ENCODE results near the gene ACOX1. TPM values are rescaled to one million over a fixed set of nuclear protein-coding genes. Genes with fewer than 3 reads are reported as not detected.

ACOX1 gene
- total and polyA plus RNA-seq, 2 of the 13 experiments (the other 11 are each of a cell fraction or from before 2014, with no cell fraction given), result 86.4 to 120 TPM

DNA sequence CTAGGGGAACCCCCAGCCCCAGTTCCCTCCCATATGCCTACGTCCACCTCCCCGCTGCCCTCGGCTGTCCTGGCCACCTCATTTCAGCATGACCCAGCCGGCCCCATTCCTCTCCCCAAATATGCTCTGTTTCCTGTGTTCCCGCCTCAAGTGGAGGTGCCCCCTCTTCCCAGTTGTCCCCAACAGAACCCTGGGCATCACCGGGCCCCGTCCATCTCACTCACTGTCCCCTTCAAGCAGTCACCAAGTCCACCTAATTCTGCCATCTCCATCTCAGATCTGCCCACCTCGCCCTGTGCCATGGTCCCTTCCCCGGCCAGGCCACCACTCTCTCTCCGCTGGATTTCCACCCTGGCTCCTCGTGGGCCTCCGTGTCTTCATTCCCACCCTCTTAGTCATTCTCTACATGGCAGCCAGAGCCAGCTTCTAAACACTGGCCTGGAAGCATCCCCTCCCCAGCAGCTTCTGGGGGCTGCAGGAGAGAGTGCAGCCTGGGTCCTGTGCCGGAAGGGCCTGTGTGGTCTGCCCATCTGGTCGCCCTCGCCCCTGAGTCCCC is 34.5 kb upstream of the ACOX1 start:
- ChIA-PET POLR2A (interaction anchor here (0.9 to 2.0 kb wide), 9 partner anchors 10 to 108 kb away, joined by 3 to 9 read pairs (median 5); partner anchors contain the start of genes ACOX1, CDK3, FBF1 and MRPL38), CTCF (ENCODE audit: low intra/inter-chr PET ratio, low total read pairs) (interaction anchor here (1.1 to 1.9 kb wide), 3 partner anchors 44 to 266 kb away, joined by 4 to 7 read pairs (median 6); no protein-coding TSS in a partner anchor)
- H3K27ac ChIP-seq (ENCODE audit: extremely low read length, insufficient read depth, low read length), result no peak overlapping the region

More for the DNA sequence above, 34.5 kb upstream of the ACOX1 start:
- Histone ChIP-seq H4K20me1 (ENCODE audit: insufficient read depth, low read length) (no peaks in the 10 kb centered on the region), H2AFZ (ENCODE audit: low read length) (no peak overlapping the region), H3K9me3 (ENCODE audit: low read length) (no peaks in the 10 kb centered on the region), H3K9ac (ENCODE audit: insufficient read depth, low read depth, low read length) (no peak overlapping the region), H3K4me2 (ENCODE audit: low read depth, low read length) (no peak overlapping the region), H3K4me3 (replicated peaks in 1 of 3; ENCODE audit: insufficient read depth in 1 of 3, low read depth in 2 of 3, low read length in 3 of 3) (no peak overlapping the region), H3K36me3 (replicated peaks in 1 of 2; ENCODE audit: control insufficient read depth in 1 of 2, insufficient read depth in 2 of 2, low read length in 2 of 2) (peaks cover 0 to 4% of the 10 kb centered on the region in 2 experiments; a peak in 2 of 5 replicates), H3K4me1 (ENCODE audit: insufficient read depth, low read length) (peaks cover 5% of the 10 kb centered on the region; the same call in 1 of the 2 replicates), H3K27me3 (ENCODE audit: control insufficient read depth in 1 of 2, insufficient read depth in 2 of 2, low read length in 2 of 2) (no peaks in the 10 kb centered on the region), H3K79me2 (ENCODE audit: insufficient read depth, low read length) (no peaks in the 10 kb centered on the region)
- DNase-seq (ENCODE audit: low spot score) (no peak), ATAC-seq (no peak), FAIRE-seq (no peak)
- intact Hi-C loops (cut with micrococcal nuclease; ENCODE audit: unreplicated experiment), result no loop called here
- no TSS peak for BruUV-seq (replicated peaks)
- WGBS (ENCODE audit: low lambda C conversion rate), result 90% methylated on average over 15 of the region's 15 CpGs
- in situ Hi-C loops (cut with HindIII; ENCODE audit: extremely low pct_ligation_motif_present, low pct_unique_long_range_greater_than_20kb), result no loop called here
- TF ChIP-seq, protein P1, sequence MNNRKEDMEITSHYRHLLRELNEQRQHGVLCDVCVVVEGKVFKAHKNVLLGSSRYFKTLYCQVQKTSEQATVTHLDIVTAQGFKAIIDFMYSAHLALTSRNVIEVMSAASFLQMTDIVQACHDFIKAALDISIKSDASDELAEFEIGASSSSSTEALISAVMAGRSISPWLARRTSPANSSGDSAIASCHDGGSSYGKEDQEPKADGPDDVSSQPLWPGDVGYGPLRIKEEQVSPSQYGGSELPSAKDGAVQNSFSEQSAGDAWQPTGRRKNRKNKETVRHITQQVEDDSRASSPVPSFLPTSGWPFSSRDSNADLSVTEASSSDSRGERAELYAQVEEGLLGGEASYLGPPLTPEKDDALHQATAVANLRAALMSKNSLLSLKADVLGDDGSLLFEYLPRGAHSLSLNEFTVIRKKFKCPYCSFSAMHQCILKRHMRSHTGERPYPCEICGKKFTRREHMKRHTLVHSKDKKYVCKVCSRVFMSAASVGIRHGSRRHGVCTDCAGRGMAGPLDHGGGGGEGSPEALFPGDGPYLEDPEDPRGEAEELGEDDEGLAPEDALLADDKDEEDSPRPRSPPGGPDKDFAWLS (CRISPR knock-in tag; IDR thresholded peaks at IDR 0.05; ENCODE audit: borderline replicate concordance), result no peak
- 0 out of 2 replicates have a peak, but pooled peaks have one; percentile 22 for TF ChIP-seq ZNF737 (CRISPR knock-in tag; IDR thresholded peaks at IDR 0.05; ENCODE audit: borderline replicate concordance)
- TF ChIP-seq ZNF501 (CRISPR knock-in tag; IDR thresholded peaks at IDR 0.05), result no peak
- TF ChIP-seq SOX6 (IDR thresholded peaks at IDR 0.05), result no peak
- TF ChIP-seq SOX6 (CRISPR knock-in tag; IDR thresholded peaks at IDR 0.05), result no peak
- no peak for TF ChIP-seq NKX3-1 (CRISPR knock-in tag; IDR thresholded peaks at IDR 0.05)
- TF ChIP-seq, protein P2, sequence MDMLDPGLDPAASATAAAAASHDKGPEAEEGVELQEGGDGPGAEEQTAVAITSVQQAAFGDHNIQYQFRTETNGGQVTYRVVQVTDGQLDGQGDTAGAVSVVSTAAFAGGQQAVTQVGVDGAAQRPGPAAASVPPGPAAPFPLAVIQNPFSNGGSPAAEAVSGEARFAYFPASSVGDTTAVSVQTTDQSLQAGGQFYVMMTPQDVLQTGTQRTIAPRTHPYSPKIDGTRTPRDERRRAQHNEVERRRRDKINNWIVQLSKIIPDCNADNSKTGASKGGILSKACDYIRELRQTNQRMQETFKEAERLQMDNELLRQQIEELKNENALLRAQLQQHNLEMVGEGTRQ (IDR thresholded peaks at IDR 0.05; ENCODE audit: low read depth, low read length), result no peak
- TF ChIP-seq, protein P2 (CRISPR knock-in tag; IDR thresholded peaks at IDR 0.05; ENCODE audit: borderline replicate concordance), result 0 out of 2 replicates have a peak, but pooled peaks have one; percentile 11
- no peak for TF ChIP-seq ADNP (CRISPR knock-in tag; IDR thresholded peaks at IDR 0.05)
- TF ChIP-seq, protein P3, sequence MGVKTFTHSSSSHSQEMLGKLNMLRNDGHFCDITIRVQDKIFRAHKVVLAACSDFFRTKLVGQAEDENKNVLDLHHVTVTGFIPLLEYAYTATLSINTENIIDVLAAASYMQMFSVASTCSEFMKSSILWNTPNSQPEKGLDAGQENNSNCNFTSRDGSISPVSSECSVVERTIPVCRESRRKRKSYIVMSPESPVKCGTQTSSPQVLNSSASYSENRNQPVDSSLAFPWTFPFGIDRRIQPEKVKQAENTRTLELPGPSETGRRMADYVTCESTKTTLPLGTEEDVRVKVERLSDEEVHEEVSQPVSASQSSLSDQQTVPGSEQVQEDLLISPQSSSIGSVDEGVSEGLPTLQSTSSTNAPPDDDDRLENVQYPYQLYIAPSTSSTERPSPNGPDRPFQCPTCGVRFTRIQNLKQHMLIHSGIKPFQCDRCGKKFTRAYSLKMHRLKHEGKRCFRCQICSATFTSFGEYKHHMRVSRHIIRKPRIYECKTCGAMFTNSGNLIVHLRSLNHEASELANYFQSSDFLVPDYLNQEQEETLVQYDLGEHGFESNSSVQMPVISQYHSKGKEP (CRISPR knock-in tag; IDR thresholded peaks at IDR 0.05), result no peak
